NCI-H1694 (cell line): ENCODE results near the gene EAPP.
"Not testable (repeated sequence)": the region's sequence is repeated elsewhere in the genome, so short reads cannot be mapped to it uniquely, and the experiment has no call there.

Experiments
- DNase-seq: peaks from one replicate; lab custom pipeline; 2025; lab: John Stamatoyannopoulos, UW

The EAPP gene

DNA sequence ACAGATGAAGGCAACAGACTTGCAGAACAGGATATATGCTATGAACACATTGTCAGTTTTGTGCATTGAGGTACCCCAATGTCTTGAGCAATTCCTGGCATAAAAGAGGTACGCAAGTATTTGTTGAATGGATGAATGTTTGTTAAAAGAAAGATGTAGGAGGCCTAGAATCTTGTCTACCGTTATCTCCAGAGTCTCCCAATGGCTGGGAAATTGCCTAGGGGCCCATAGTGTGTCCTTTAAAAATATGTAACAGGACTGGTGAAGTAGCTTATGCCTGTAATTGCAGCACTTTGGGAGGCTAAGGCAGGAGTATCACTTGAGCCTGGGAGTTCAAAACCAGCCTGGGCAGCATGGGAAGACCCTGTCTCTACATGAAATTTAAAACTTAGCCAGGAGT is 57.0 kb downstream of the EAPP start:
- DNase-seq, result no peak

DNA sequence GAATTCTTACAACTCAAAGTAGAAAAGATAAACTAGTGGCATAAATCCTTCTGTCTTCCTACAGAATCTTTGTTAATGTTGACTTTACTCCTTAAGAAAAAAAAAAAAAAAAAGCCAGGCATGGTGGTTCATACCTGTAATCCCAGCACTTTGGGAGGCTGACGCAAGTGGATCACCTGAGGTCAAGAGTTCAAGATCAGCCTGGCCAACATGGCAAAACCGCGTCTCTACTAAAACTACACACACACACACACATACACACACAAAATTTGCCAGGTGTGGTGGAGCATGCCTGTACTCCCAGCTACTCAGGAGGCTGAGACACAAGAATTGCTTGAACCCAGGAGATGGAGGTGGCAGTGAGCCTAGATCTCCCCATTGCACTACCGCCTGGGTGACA is 59.8 kb downstream of the EAPP start:
- no peak for DNase-seq

DNA sequence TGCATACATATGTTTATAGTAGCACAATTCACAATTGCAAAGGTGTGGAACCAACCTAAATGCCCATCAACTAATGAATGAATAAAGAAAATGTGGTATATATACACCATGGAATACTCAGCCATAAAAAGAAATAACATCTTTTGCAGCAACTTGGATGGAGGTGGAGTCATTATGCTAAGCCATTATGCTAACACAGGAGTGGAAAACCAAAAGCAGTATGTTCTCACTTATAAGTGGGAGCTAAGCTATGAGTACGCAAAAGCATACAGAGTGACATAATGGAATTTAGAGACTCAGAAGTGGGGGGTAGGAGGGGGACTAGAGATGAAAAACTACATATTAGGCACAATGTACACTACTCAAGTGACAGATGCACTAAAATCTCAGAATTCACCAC is 61.2 kb downstream of the EAPP start:
- DNase-seq, result no peak

DNA sequence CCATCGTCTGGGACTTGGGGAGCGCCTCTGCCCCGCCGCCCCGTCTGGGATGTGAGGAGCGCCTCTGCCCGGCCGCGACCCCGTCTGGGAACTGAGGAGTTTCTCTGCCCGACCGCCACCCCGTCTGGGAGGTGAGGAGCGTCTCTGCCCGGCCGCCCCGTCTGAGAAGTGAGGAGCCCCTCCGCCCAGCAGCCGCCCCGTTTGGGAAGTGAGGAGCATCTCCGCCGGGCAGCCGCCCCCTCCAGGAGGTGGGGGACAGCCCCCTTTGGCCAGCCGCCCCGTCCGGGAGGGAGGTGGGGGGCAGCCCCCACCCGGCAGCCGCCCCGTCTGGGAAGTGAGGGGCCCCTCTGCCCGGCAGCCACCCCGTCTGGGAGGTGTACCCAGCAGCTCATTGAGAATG is 63.5 kb downstream of the EAPP start:
- DNase-seq, result not testable (repeated sequence)

DNA sequence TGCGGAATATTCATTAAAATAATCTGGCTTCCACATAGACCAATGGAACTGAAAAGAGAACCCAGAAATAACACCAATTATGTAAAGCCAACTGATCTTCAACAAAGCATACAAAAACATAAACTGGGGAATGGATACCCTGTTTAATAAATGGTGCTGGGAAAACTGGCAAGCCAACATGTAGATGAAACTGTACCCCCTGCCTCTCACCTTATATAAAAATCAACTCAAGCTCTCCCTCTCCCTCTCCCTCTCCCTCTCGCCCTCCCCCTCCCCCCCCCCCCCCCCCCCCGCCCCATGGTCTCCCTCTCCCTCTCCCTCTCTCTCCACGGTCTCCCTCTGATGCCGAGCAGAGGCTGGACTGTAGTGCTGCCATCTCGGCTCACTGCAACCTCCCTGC is 64.3 kb downstream of the EAPP start:
- DNase-seq, result no peak

DNA sequence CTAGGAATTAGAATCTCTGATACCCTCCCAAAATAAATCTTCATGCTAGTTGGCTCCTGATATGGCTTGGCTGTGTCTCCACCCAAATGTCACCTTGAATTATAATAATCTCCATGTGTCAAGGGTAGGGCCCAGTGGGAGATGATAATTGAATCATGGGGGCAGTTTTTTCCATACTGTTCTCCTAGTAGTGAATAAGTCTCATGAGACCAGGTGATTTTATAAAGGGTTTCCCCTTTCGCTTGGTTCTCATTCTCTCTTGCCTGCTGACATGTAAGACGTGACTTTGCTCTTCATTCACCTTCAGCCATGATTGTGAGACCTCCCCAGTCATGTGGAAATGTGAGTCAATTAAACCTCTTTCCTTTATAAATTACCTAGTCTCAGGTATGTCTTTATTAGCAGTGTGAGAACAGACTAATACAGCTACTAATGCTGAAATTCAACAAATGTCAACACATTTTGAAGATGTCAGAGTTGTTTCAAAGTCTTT is 65.3 kb downstream of the EAPP start:
- DNase-seq, result no peak

DNA sequence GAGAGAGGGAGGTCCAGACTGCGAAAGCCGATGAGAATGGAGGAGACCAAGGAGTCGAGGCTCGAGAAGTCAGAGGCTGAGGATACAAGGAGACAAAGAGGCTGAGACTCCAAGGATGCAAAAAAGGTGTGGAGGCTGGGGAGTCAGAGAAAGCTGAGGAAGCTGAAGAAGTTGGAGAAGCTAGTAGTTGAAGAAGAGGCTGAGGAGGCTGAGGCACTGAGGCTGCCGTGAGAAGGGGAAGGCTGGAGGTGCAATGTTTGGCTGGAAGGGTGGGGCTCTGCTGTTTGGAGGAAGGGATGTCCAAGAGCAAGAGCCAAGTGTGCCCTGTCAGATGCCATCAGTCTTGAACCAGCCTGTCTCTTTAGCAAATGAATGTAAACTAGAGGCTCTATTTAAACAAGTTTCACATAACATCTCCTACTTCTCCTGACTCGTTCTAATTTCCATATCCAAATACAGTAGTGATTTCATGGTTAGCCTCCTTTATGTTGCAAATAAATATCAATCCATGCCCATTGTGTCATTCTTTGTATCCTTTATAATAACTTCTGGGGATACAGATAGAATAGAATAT is 66.7 kb downstream of the EAPP start:
- DNase-seq, result no peak

DNA sequence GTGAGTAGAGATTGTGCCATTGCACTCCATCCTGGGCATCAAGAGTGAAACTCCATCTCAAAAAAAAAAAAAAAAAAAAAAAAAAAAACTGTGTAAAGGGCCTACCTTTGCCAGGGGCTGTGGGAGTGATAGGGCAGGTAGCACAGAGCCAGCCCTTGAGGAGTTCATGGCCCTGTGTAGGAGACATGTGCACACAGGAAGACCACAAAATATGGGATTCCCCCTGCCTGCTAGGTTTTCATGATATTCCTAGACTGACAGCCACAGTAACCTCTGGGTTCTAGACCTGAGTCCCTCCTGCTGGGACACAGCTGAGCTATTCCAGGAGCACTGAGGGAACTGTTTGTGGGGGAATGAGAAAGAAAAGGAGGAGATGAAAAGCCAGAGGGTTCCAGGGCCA is 69.2 kb downstream of the EAPP start:
- DNase-seq, result no peak

DNA sequence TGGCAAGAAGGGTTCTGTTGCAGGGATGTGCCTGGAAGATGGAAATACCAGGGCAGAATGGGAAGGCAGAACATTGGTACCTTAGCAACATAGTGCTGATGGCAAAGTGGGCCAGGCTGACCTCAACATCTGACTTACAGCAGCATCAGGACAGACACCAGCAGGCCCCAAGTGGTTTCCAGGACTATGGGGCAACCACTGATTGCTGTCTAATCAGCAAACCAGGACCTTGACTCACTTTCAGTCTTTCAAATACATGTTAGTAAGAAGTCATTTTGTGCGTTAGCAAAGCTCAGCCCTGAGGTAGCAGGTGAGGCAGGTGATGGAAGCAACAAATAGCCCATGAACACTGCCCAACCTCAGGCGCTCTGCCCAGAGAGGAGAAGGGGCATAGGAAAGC is 72.8 kb downstream of the EAPP start:
- no peak for DNase-seq
